IMR-90 (cell line): Measurements from ENCODE around the gene POLA2. TPM values are rescaled to one million over a fixed set of nuclear protein-coding genes. Genes with fewer than 3 reads are reported as not detected.

Experiments
- ATAC-seq: fragments of 200-7000 bp; cut with Tn5 transposase; 2 replicates; pipeline ENCODE4 v1.9.1; 2020; ENCODE audit warnings: low read depth, mild to moderate bottlenecking, moderate library complexity
- BruUV-seq: library from RNA; stranded (reverse); fragments of 400-500 nt; replicated peaks from 2 replicates; lab custom pipeline; 2021; lab: Mats Ljungman, UMichigan
- CTCF ChIA-PET: fragments of 300-600 bp; formaldehyde crosslinking; extraction: SDS; loops from one replicate; lab custom pipeline; 2021; ENCODE audit warnings: antibody characterized with exemption; lab: Yijun Ruan, JAX
- POLR2A ChIA-PET: fragments of 300-600 bp; sonication (Branson Sonifier 250); formaldehyde crosslinking; loops from one replicate; lab custom pipeline; 2022; ENCODE audit warnings: antibody characterized with exemption; ENCODE audit not compliant: unreplicated experiment; lab: Charles Lee
- DNase-seq: peaks from one replicate; pipeline ENCODE4 v3.0.0; 2013
- H2AFZ ChIP-seq: replicated peaks from 2 replicates; pipeline ENCODE3; 2013; ENCODE audit warnings: low read length, mild to moderate bottlenecking; ENCODE audit not compliant: poor library complexity
- H2AK5ac ChIP-seq: 2 replicates; pipeline ENCODE4 v1.6.1; 2013; ENCODE audit warnings: low read depth, low read length, inconsistent platforms
- H2AK9ac ChIP-seq: replicated peaks from 2 replicates; pipeline ENCODE3; 2013; ENCODE audit warnings: mild to moderate bottlenecking, low read depth, low read length, moderate library complexity; ENCODE audit not compliant: poor library complexity
- H2BK120ac ChIP-seq: 2 replicates; pipeline ENCODE4 v1.6.1; 2013; ENCODE audit warnings: low read depth, low read length, inconsistent platforms
- H2BK15ac ChIP-seq: 3 replicates; pipeline ENCODE4 v1.6.1; 2013; ENCODE audit warnings: low read depth, low read length, inconsistent platforms
- H2BK20ac ChIP-seq: 2 replicates; pipeline ENCODE4 v1.6.1; 2013; ENCODE audit warnings: low read depth, mild to moderate bottlenecking, inconsistent platforms, low read length, moderate library complexity
- H2BK5ac ChIP-seq: 2 replicates; pipeline ENCODE4 v1.6.1; 2013; ENCODE audit warnings: mild to moderate bottlenecking, low read depth, low read length, inconsistent platforms; ENCODE audit not compliant: poor library complexity, severe bottlenecking
- H3K14ac ChIP-seq: replicated peaks from 2 replicates; pipeline ENCODE4 v1.6.1; 2013; ENCODE audit warnings: low read depth, low read length, inconsistent platforms
- H3K18ac ChIP-seq: 2 replicates; pipeline ENCODE4 v1.6.1; 2013; ENCODE audit warnings: low read depth, low read length, control low read depth
- H3K23ac ChIP-seq: 2 replicates; pipeline ENCODE4 v1.6.1; 2013; ENCODE audit warnings: low read depth, low read length, inconsistent platforms
- H3K27ac ChIP-seq: 2 replicates; pipeline ENCODE4 v1.5.1; 2013; ENCODE audit warnings: mild to moderate bottlenecking, control low read depth, low read length; ENCODE audit not compliant: insufficient read depth
- H3K27me3 ChIP-seq: 2 replicates; pipeline ENCODE4 v1.6.1; 2013; ENCODE audit warnings: low read length; ENCODE audit not compliant: control insufficient read depth, insufficient read depth
- H3K36me3 ChIP-seq: 2 replicates; pipeline ENCODE4 v1.6.1; 2013; ENCODE audit warnings: low read length, mixed read lengths; ENCODE audit not compliant: control insufficient read depth, insufficient read depth
- H3K4ac ChIP-seq: 2 replicates; pipeline ENCODE4 v1.6.1; 2013; ENCODE audit warnings: low read depth, low read length, inconsistent platforms
- H3K4me1 ChIP-seq: 2 replicates; pipeline ENCODE4 v1.6.1; 2013; ENCODE audit warnings: low read length, mixed read lengths; ENCODE audit not compliant: control insufficient read depth, insufficient read depth
- H3K4me2 ChIP-seq: 2 replicates; pipeline ENCODE4 v1.6.1; 2013; ENCODE audit warnings: low read depth, mild to moderate bottlenecking, control low read depth, low read length, moderate library complexity
- H3K4me3 ChIP-seq: 2 replicates; pipeline ENCODE4 v1.5.1; 2013; ENCODE audit warnings: low read depth, mild to moderate bottlenecking, control low read depth, low read length, moderate library complexity; ENCODE audit not compliant: insufficient read depth
- H3K56ac ChIP-seq: 2 replicates; pipeline ENCODE4 v1.6.1; 2013; ENCODE audit warnings: low read length, inconsistent platforms; ENCODE audit not compliant: insufficient read depth; ENCODE audit errors: extremely low read depth
- H3K79me1 ChIP-seq, 2 experiments: 2 replicates each; pipeline ENCODE4 v1.6.1; 2013; ENCODE audit warnings: low read length in 2 of 2, inconsistent platforms in 1 of 2, low read depth in 1 of 2
- H3K9ac ChIP-seq: 2 replicates; pipeline ENCODE4 v1.6.1; 2013; ENCODE audit warnings: low read depth, low read length, control low read depth
- H3K9me1 ChIP-seq: 2 replicates; pipeline ENCODE4 v1.6.1; 2013; ENCODE audit warnings: low read length, inconsistent platforms; ENCODE audit not compliant: insufficient read depth
- H3K9me3 ChIP-seq: 2 replicates; pipeline ENCODE4 v1.6.1; 2013; ENCODE audit warnings: low read length; ENCODE audit not compliant: control insufficient read depth, insufficient read depth
- H4K20me1 ChIP-seq: 2 replicates; pipeline ENCODE4 v1.6.1; 2013; ENCODE audit warnings: low read length, inconsistent platforms; ENCODE audit not compliant: insufficient read depth
- H4K5ac ChIP-seq: 2 replicates; pipeline ENCODE4 v1.6.1; 2013; ENCODE audit warnings: mild to moderate bottlenecking, low read depth, low read length, control low read depth
- H4K8ac ChIP-seq, 2 experiments: 2 replicates each; pipeline ENCODE4 v1.6.1; 2013; ENCODE audit warnings: low read depth in 2 of 2, low read length in 2 of 2, control low read depth in 1 of 2, inconsistent platforms in 1 of 2
- H4K91ac ChIP-seq: 2 replicates; pipeline ENCODE4 v1.6.1; 2013; ENCODE audit warnings: low read depth, low read length, inconsistent platforms; ENCODE audit not compliant: insufficient read depth
- BHLHE40 ChIP-seq: fragments of 150-350 bp; IDR thresholded peaks from 2 replicates; pipeline ENCODE4 v1.6.1; 2016; ENCODE audit warnings: mild to moderate bottlenecking, low read depth, low read length
- CEBPB ChIP-seq: IDR thresholded peaks from 2 replicates; pipeline ENCODE4 v1.6.1; 2012; ENCODE audit warnings: low read depth, low read length, improper control_type of control experiment
- CHD1 ChIP-seq: IDR thresholded peaks from 2 replicates; pipeline ENCODE4 v1.6.1; 2012; ENCODE audit warnings: low read depth, low read length, improper control_type of control experiment
- CTCF ChIP-seq: conservative IDR thresholded peaks from 2 replicates; pipeline ENCODE4 v1.5.1; 2012; ENCODE audit warnings: mild to moderate bottlenecking, low read depth, low read length, improper control_type of control experiment
- FOS ChIP-seq: fragments of 150-350 bp; IDR thresholded peaks from 2 replicates; pipeline ENCODE4 v1.6.1; 2016; ENCODE audit warnings: low read depth, low read length
- MAFK ChIP-seq: IDR thresholded peaks from 2 replicates; pipeline ENCODE4 v1.6.1; 2012; ENCODE audit warnings: low read depth, low read length, improper control_type of control experiment
- MAZ ChIP-seq: IDR thresholded peaks from 2 replicates; pipeline ENCODE4 v1.6.1; 2012; ENCODE audit warnings: low read depth, mild to moderate bottlenecking, low read length, improper control_type of control experiment, moderate library complexity, borderline replicate concordance
- MXI1 ChIP-seq: IDR thresholded peaks from 2 replicates; pipeline ENCODE4 v1.6.1; 2012; ENCODE audit warnings: low read depth, mild to moderate bottlenecking, low read length, moderate library complexity, borderline replicate concordance
- NFE2L2 ChIP-seq: fragments of 150-350 bp; IDR thresholded peaks from 2 replicates; pipeline ENCODE4 v1.6.1; 2016; ENCODE audit warnings: low read depth, mild to moderate bottlenecking, low read length
- POLR2A ChIP-seq: IDR thresholded peaks from 2 replicates; pipeline ENCODE4 v1.6.1; 2012; ENCODE audit warnings: mild to moderate bottlenecking, low read depth, low read length
- RAD21 ChIP-seq: IDR thresholded peaks from 2 replicates; pipeline ENCODE4 v1.6.1; 2012; ENCODE audit warnings: low read length, improper control_type of control experiment
- RCOR1 ChIP-seq: IDR thresholded peaks from 2 replicates; pipeline ENCODE4 v1.6.1; 2012; ENCODE audit warnings: mild to moderate bottlenecking, low read length, improper control_type of control experiment; ENCODE audit not compliant: insufficient replicate concordance
- RFX5 ChIP-seq: IDR thresholded peaks from 2 replicates; pipeline ENCODE4 v1.8.0; 2012; ENCODE audit warnings: low read depth, mild to moderate bottlenecking, low read length, moderate library complexity
- SMC3 ChIP-seq: fragments of 150-350 bp; IDR thresholded peaks from 2 replicates; pipeline ENCODE4 v1.6.1; 2016; ENCODE audit warnings: low read depth, mild to moderate bottlenecking, antibody characterized with exemption, low read length, moderate library complexity
- USF2 ChIP-seq: fragments of 150-350 bp; IDR thresholded peaks from 2 replicates; pipeline ENCODE4 v1.6.1; 2017; ENCODE audit warnings: mild to moderate bottlenecking, antibody characterized with exemption, low read length, low read depth
- WGBS, 2 experiments: methylation state at CpG; one replicate each; pipeline versions ENCODE4 v1.1.5 to v1.1.7; 2013; ENCODE audit warnings: missing lambda C conversion rate in 2 of 2; ENCODE audit not compliant: insufficient read length in 1 of 2; ENCODE audit errors: extremely low coverage in 2 of 2; 5-methylcytosine and 5-hydroxymethylcytosine counted together
- dilution Hi-C: fragments of 300-500 bp; cut with HindIII; formaldehyde crosslinking; loops from one replicate; pipeline ENCODE4 v1.14.3; 2018; ENCODE audit warnings: low sequenced_read_pairs; ENCODE audit not compliant: unreplicated experiment
- in situ Hi-C: fragments of 300-500 bp; cut with MboI; formaldehyde crosslinking; loops from 3 replicates; pipeline ENCODE4 v1.14.3; 2019; ENCODE audit warnings: low sequenced_read_pairs, inconsistent platforms, mixed read lengths
- intact Hi-C: fragments of 100-400 bp; cut with micrococcal nuclease; formaldehyde crosslinking; loops from 2 replicates; pipeline ENCODE4 v1.10.0; 2022
- polyA plus RNA-seq, 3 experiments: library from polyadenylated mRNA; depleted of rRNA; stranded (reverse); fragments of >200 nt; gene quantifications; 2 replicates each; pipeline ENCODE4 v1.2.3, GENCODE V29; 2012; ENCODE audit warnings: low replicate concordance in 1 of 3
- total RNA-seq: library from RNA; depleted of rRNA; stranded (reverse); fragments of >200 nt; gene quantifications from 2 replicates; pipeline ENCODE4 v1.2.3, GENCODE V29; 2012
- TF ChIP-seq, protein P1 (sequence below): fragments of 150-350 bp; IDR thresholded peaks from 2 replicates; pipeline ENCODE4 v1.6.1; 2016; ENCODE audit warnings: low read depth, mild to moderate bottlenecking, low read length, moderate library complexity, borderline replicate concordance

POLA2 gene
- total and polyA plus RNA-seq, 2 of the 4 experiments (the other 2 are of a cell fraction): 14.2 to 17.3 TPM

- WGBS, 2 experiments: 81% methylated on average over 7 of the region's 22 CpGs; no CpG with 5 or more reads in 1 of the 2 experiments
- Histone ChIP-seq H2AFZ (no peak overlapping the region), H3K23ac (no peak overlapping the region), H3K9me3 (no peaks in the 10 kb centered on the region), H3K14ac (no peak overlapping the region), H3K27ac (no peak overlapping the region), H3K9me1 (peaks cover 9% of the 10 kb centered on the region), H4K5ac (no peak overlapping the region), H3K18ac (no peak overlapping the region), H3K56ac (no peak overlapping the region), H2BK120ac (no peak overlapping the region), H3K4me1 (peaks cover 9% of the 10 kb centered on the region), H2AK5ac (no peak overlapping the region), H4K8ac (no peak overlapping the region), H3K4me2 (no peak overlapping the region), H3K4ac (no peak overlapping the region), H3K27me3 (no peaks in the 10 kb centered on the region), H4K20me1 (peaks cover 84% of the 10 kb centered on the region), H2BK15ac (no peak overlapping the region), H3K4me3 (no peak overlapping the region), H2BK5ac (no peak overlapping the region), H2BK20ac (no peak overlapping the region), H4K91ac (no peak overlapping the region), H3K36me3 (peaks cover 38% of the 10 kb centered on the region), H3K9ac (no peak overlapping the region), H2AK9ac (no peak overlapping the region), H3K79me1 (peaks cover 3 to 74% of the 10 kb centered on the region in 2 experiments)
- dilution Hi-C loops: no loop called here
- intact Hi-C loops: no loop called here
- DNase-seq: no peak
- no TSS peak for BruUV-seq
- in situ Hi-C loops: no loop called here
- ATAC-seq: no peak
- POLR2A ChIA-PET: no interaction called here
- TF ChIP-seq MAZ: no peak
- TF ChIP-seq RAD21: no peak
- no peak for TF ChIP-seq BHLHE40
- TF ChIP-seq RCOR1: no peak
- TF ChIP-seq NFE2L2: no peak
- TF ChIP-seq CHD1: no peak
- no peak for TF ChIP-seq MAFK
- TF ChIP-seq USF2: no peak
- TF ChIP-seq, protein P1, sequence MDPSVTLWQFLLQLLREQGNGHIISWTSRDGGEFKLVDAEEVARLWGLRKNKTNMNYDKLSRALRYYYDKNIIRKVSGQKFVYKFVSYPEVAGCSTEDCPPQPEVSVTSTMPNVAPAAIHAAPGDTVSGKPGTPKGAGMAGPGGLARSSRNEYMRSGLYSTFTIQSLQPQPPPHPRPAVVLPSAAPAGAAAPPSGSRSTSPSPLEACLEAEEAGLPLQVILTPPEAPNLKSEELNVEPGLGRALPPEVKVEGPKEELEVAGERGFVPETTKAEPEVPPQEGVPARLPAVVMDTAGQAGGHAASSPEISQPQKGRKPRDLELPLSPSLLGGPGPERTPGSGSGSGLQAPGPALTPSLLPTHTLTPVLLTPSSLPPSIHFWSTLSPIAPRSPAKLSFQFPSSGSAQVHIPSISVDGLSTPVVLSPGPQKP: no peak
- TF ChIP-seq CEBPB: no peak
- TF ChIP-seq CTCF: no peak
- no peak for TF ChIP-seq POLR2A
- TF ChIP-seq FOS: no peak
- no peak for TF ChIP-seq MXI1
- no peak for TF ChIP-seq RFX5
- no peak for TF ChIP-seq SMC3
- CTCF ChIA-PET: no interaction called here
Observed at GRCh38 chr11:65320386-65321075, 58.8 kb downstream of the POLA2 start.
